CD14-positive monocyte (primary cell): ENCODE data around the gene ACR. TPM values are rescaled to one million over a fixed set of nuclear protein-coding genes. Genes with fewer than 3 reads are reported as not detected.
A peak's percentile ranks its signal among the peaks of the same experiment; 100 is the strongest.

Source experiments
- DNase-seq, 3 donors: peaks; one replicate each; pipeline ENCODE4 v3.0.0-alpha.2; 2011 to 2022
- H2AFZ ChIP-seq: 2 replicates; pipeline ENCODE4 v1.6.0; 2012; ENCODE audit warnings: mild to moderate bottlenecking, low read depth, low read length, inconsistent platforms; ENCODE audit not compliant: insufficient read depth, poor library complexity, severe bottlenecking
- H3K27ac ChIP-seq, 2 donors: 1 replicate in 1 of 2; 2 replicates in 1 of 2; pipeline ENCODE4 v1.5.1; 2012 to 2013; ENCODE audit warnings: low read length in 2 of 2, control low read depth in 1 of 2, inconsistent platforms in 1 of 2, low read depth in 1 of 2, mild to moderate bottlenecking in 1 of 2
- H3K27me3 ChIP-seq, 2 donors: one replicate each; pipeline versions ENCODE4 v1.6.0 to v1.6.1; 2011 to 2013; ENCODE audit warnings: low read length in 2 of 2; ENCODE audit not compliant: control insufficient read depth in 2 of 2, insufficient read depth in 2 of 2
- H3K36me3 ChIP-seq, 2 donors: replicated peaks in 1 of 2; 1 replicate in 1 of 2; 2 replicates in 1 of 2; pipeline versions ENCODE4 v1.5.1 to v1.6.1; 2012 to 2013; ENCODE audit warnings: low read length in 2 of 2, control low read depth in 1 of 2, inconsistent platforms in 1 of 2, mild to moderate bottlenecking in 1 of 2; ENCODE audit not compliant: insufficient read depth in 2 of 2, control insufficient read depth in 1 of 2
- H3K4me1 ChIP-seq, 2 donors: 1 replicate in 1 of 2; 2 replicates in 1 of 2; pipeline versions ENCODE4 v1.5.1 to v1.6.1; 2012 to 2013; ENCODE audit warnings: low read length in 2 of 2, control low read depth in 1 of 2, inconsistent platforms in 1 of 2, mild to moderate bottlenecking in 1 of 2, moderate library complexity in 1 of 2; ENCODE audit not compliant: insufficient read depth in 2 of 2, control insufficient read depth in 1 of 2
- H3K4me2 ChIP-seq: replicated peaks from 2 replicates; pipeline ENCODE3; 2012; ENCODE audit warnings: low read length, moderate library complexity, mild to moderate bottlenecking; ENCODE audit not compliant: poor library complexity, severe bottlenecking; ENCODE audit errors: extremely low read depth
- H3K4me3 ChIP-seq, 3 experiments: fragments of 200-600 bp in 1 of 3; sonication (generic) in 1 of 3; replicated peaks in 1 of 3; 1 replicate in 2 of 3; 2 replicates in 1 of 3; pipeline ENCODE4 v1.5.1; 2011 to 2013; ENCODE audit warnings: low read length in 3 of 3, mild to moderate bottlenecking in 3 of 3, control low read depth in 2 of 3, low read depth in 2 of 3, inconsistent platforms in 1 of 3, moderate library complexity in 1 of 3
- H3K79me2 ChIP-seq: 2 replicates; pipeline ENCODE4 v1.6.0; 2012; ENCODE audit warnings: mild to moderate bottlenecking, control low read depth, inconsistent platforms, low read length, moderate library complexity; ENCODE audit not compliant: insufficient read depth
- H3K9ac ChIP-seq: 2 replicates; pipeline ENCODE4 v1.6.0; 2017; ENCODE audit warnings: low read length, mild to moderate bottlenecking; ENCODE audit not compliant: insufficient read depth, poor library complexity, severe bottlenecking
- H3K9me3 ChIP-seq, 2 donors: replicated peaks in 1 of 2; 1 replicate in 1 of 2; 2 replicates in 1 of 2; pipeline versions ENCODE4 v1.5.1 to v1.6.1; 2012 to 2013; ENCODE audit warnings: low read length in 2 of 2, control low read depth in 1 of 2; ENCODE audit not compliant: control insufficient read depth in 1 of 2, insufficient read depth in 1 of 2
- H4K20me1 ChIP-seq: 2 replicates; pipeline ENCODE4 v1.6.0; 2012; ENCODE audit warnings: mild to moderate bottlenecking, low read length, control low read depth, moderate library complexity; ENCODE audit not compliant: insufficient read depth
- H3K27ac Mint-ChIP-seq, 7 donors: one replicate each; pipeline ENCODE4 v1.8.0; 2020; ENCODE audit warnings: mild to moderate bottlenecking in 7 of 7, mixed read lengths in 7 of 7, moderate library complexity in 6 of 7, inconsistent platforms in 2 of 7
- H3K27me3 Mint-ChIP-seq, 3 donors: one replicate each; pipeline ENCODE4 v1.8.0; 2021 to 2022; ENCODE audit warnings: low read depth in 3 of 3, mild to moderate bottlenecking in 3 of 3, mixed read lengths in 3 of 3, moderate library complexity in 3 of 3, inconsistent platforms in 1 of 3
- H3K36me3 Mint-ChIP-seq, 2 donors: one replicate each; pipeline ENCODE4 v1.8.0; 2020; ENCODE audit warnings: mixed read lengths in 2 of 2, inconsistent platforms in 1 of 2, mild to moderate bottlenecking in 1 of 2
- H3K4me1 Mint-ChIP-seq: one replicate; pipeline ENCODE4 v1.8.0; 2020; ENCODE audit warnings: mild to moderate bottlenecking, mixed read lengths
- H3K4me3 Mint-ChIP-seq, 2 donors: one replicate each; pipeline ENCODE4 v1.8.0; 2020; ENCODE audit warnings: mild to moderate bottlenecking in 2 of 2, mixed read lengths in 2 of 2, moderate library complexity in 1 of 2
- H3K9me3 Mint-ChIP-seq, 7 donors: one replicate each; pipeline ENCODE4 v1.8.0; 2020 to 2022; ENCODE audit warnings: mixed read lengths in 7 of 7, mild to moderate bottlenecking in 6 of 7, moderate library complexity in 6 of 7, inconsistent platforms in 2 of 7
- WGBS: methylation state at CpG from one replicate; pipeline ENCODE4 v1.1.5; 2013; ENCODE audit warnings: missing lambda C conversion rate; ENCODE audit not compliant: insufficient coverage; 5-methylcytosine and 5-hydroxymethylcytosine counted together
- intact Hi-C, 2 donors: fragments of 100-400 bp; cut with micrococcal nuclease; formaldehyde crosslinking; loops; one replicate each; pipeline versions ENCODE4 v1.15.0 to v1.15.1; 2023
- polyA plus RNA-seq, 3 donors: library from polyadenylated mRNA; depleted of rRNA in 1 of 3; unstranded in 2 of 3; stranded (reverse) in 1 of 3; fragments of 300-500 nt in 2 of 3; fragments of >200 nt in 1 of 3; fragmentation: Illumina TruSeq in 2 of 3; gene quantifications; 1 replicate in 2 of 3; 2 replicates in 1 of 3; pipeline ENCODE4 v1.2.3, GENCODE V29; 2012 to 2021
- TF ChIP-seq, protein P1 (sequence below): fragments of 200-600 bp; IDR thresholded peaks from one replicate; pipeline ENCODE4 v1.8.0; 2022; ENCODE audit warnings: antibody characterized with exemption, mild to moderate bottlenecking

Gene ACR
- polyA plus RNA-seq, 3 donors = not detected

DNA sequence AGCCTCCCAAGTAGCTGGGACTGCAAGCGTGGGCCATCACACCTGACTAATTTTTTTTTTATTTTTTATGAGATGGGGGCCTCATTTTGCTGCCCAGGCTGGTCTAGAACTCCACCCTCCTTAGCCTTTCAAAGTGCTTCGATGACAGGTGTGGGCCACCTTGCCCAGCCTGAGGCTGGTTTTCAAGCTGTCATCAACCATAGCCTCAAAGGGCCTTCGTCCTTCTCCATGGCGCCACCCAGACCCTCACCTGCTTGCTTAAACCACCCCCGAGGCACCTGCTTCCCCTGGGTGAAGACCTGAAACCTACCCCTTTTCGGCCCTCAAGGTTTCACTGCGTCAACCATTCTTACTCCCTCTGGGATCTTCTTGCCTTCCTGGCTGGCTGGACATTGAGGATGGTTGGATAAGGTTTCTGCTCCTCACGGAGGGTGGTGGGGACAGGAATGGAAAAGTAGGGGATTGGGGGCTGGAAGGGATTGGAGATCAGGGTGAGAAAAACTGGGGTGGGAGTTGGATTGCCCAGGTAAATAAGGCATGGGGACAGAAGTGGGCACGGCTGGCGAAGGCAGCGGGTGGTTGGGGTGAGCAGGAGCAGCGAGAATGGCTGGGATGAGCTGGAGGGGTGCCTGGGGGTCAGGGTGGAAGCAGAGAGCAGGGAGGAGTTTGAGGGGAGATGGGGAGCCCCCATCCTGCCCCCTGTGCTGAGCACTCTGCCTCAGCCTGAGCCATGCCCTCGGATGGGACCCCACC, 2.8 kb upstream of the ACR start:
- WGBS = 96% methylated on average over 7 of the region's 13 CpGs
- peak overlapping the region in 1 of 7 donors; percentile 1 for H3K27ac Mint-ChIP-seq

DNA sequence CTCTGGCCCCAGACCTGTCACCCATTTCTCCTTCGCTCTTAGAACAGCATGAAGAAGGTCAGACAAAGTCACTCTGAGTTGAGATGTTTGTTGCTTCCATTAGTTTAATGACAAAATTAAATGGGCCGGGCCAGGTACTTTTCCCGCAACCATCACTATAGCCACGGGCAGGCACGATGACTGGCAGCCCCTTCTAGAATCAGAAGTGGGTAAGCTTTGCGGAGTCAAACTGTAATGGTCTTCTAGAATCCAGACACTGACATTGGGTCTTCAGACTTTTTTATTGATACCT, 2.3 kb upstream of the ACR start:
- H3K4me1 Mint-ChIP-seq = no peaks in the 10 kb centered on the region
- no peaks in the 10 kb centered on the region for H4K20me1 ChIP-seq
- no peaks in the 10 kb centered on the region for H3K4me1 ChIP-seq
- peaks cover 0 to 3% (median 2%) of the 10 kb centered on the region in 3 donors for H3K27me3 Mint-ChIP-seq
- H3K9me3 Mint-ChIP-seq = peaks cover 0 to 6% (median 0%) of the 10 kb centered on the region in 7 donors
- no peak overlapping the region for H3K4me3 Mint-ChIP-seq
- no peak overlapping the region for H3K9ac ChIP-seq
- TF ChIP-seq, protein P1, sequence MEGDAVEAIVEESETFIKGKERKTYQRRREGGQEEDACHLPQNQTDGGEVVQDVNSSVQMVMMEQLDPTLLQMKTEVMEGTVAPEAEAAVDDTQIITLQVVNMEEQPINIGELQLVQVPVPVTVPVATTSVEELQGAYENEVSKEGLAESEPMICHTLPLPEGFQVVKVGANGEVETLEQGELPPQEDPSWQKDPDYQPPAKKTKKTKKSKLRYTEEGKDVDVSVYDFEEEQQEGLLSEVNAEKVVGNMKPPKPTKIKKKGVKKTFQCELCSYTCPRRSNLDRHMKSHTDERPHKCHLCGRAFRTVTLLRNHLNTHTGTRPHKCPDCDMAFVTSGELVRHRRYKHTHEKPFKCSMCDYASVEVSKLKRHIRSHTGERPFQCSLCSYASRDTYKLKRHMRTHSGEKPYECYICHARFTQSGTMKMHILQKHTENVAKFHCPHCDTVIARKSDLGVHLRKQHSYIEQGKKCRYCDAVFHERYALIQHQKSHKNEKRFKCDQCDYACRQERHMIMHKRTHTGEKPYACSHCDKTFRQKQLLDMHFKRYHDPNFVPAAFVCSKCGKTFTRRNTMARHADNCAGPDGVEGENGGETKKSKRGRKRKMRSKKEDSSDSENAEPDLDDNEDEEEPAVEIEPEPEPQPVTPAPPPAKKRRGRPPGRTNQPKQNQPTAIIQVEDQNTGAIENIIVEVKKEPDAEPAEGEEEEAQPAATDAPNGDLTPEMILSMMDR = no peak
- H3K4me3 ChIP-seq = no peak overlapping the region
- H3K36me3 ChIP-seq = no peaks in the 10 kb centered on the region
- no peak for DNase-seq
- no peaks in the 10 kb centered on the region for H3K9me3 ChIP-seq
- no peaks in the 10 kb centered on the region for H3K79me2 ChIP-seq
- 95% methylated on average over 4 of the region's 6 CpGs for WGBS
- no peaks in the 10 kb centered on the region for H3K27me3 ChIP-seq
- no peak overlapping the region for H2AFZ ChIP-seq
- no peaks in the 10 kb centered on the region for H3K36me3 Mint-ChIP-seq
- intact Hi-C loops = no loop called here
- no peak overlapping the region for H3K27ac Mint-ChIP-seq
- no peak overlapping the region for H3K27ac ChIP-seq
- H3K4me2 ChIP-seq = no peak overlapping the region

More for the DNA sequence above, 2.8 kb upstream of the ACR start:
- Mint-ChIP-seq H3K27me3 (peaks cover 0 to 3% (median 2%) of the 10 kb centered on the region in 3 donors), H3K4me3 (no peak overlapping the region), H3K9me3 (peaks cover 0 to 2% (median 0%) of the 10 kb centered on the region in 7 donors), H3K36me3 (no peaks in the 10 kb centered on the region), H3K4me1 (no peaks in the 10 kb centered on the region)
- Histone ChIP-seq H3K9me3 (no peaks in the 10 kb centered on the region), H3K4me1 (no peaks in the 10 kb centered on the region), H3K4me2 (no peak overlapping the region), H3K79me2 (no peaks in the 10 kb centered on the region), H4K20me1 (no peaks in the 10 kb centered on the region), H2AFZ (no peak overlapping the region), H3K27ac (no peak overlapping the region), H3K9ac (no peak overlapping the region), H3K36me3 (no peaks in the 10 kb centered on the region), H3K27me3 (no peaks in the 10 kb centered on the region), H3K4me3 (no peak overlapping the region)
- intact Hi-C loops = no loop called here
- DNase-seq = no peak
- TF ChIP-seq, protein P1 = no peak
